Transverse colon (tissue), 4 donors: Measurements from ENCODE around the gene TMEM150B. TPM values are rescaled to one million over a fixed set of nuclear protein-coding genes. Genes with fewer than 3 reads are reported as not detected.

ENCODE experiments used
- DNase-seq: peaks from one replicate; pipeline ENCODE4 v3.0.0-alpha.2; 2019
- H3K27ac ChIP-seq, 4 donors: fragments of 200-600 bp; sonication (generic); 2 replicates each; pipeline ENCODE4 v1.5.1; 2016 to 2018; ENCODE audit warnings: inconsistent platforms in 4 of 4
- H3K27me3 ChIP-seq: fragments of 200-600 bp; sonication (generic); 2 replicates; pipeline ENCODE4 v1.5.1; 2017; ENCODE audit warnings: inconsistent platforms
- H3K36me3 ChIP-seq, 4 donors: fragments of 200-600 bp; sonication (generic); 2 replicates each; pipeline ENCODE4 v1.5.1; 2017 to 2019; ENCODE audit warnings: inconsistent platforms in 4 of 4
- H3K4me1 ChIP-seq, 4 donors: fragments of 200-600 bp; sonication (generic); 2 replicates each; pipeline ENCODE4 v1.5.1; 2017 to 2020; ENCODE audit warnings: inconsistent platforms in 4 of 4
- H3K4me3 ChIP-seq, 4 donors: fragments of 200-600 bp; sonication (generic); 1 replicate in 1 of 4; 2 replicates in 3 of 4; pipeline versions ENCODE4 v1.5.1 to v1.6.1; 2017 to 2019; ENCODE audit warnings: inconsistent platforms in 4 of 4
- H3K9me3 ChIP-seq, 2 donors: fragments of 200-600 bp; sonication (generic); 2 replicates each; pipeline ENCODE4 v1.5.1; 2017 to 2019; ENCODE audit warnings: inconsistent platforms in 2 of 2
- CTCF ChIP-seq, 5 experiments: fragments of 200-600 bp in 3 of 5; fragments of 450-650 bp in 2 of 5; sonication (generic) in 3 of 5; IDR thresholded peaks; 1 replicate in 2 of 5; 2 replicates in 3 of 5; pipeline ENCODE4 v1.5.1; 2016 to 2017; ENCODE audit warnings: antibody characterized with exemption in 5 of 5, inconsistent platforms in 3 of 5, mild to moderate bottlenecking in 2 of 5, moderate library complexity in 1 of 5
- EP300 ChIP-seq: sonication (generic); formaldehyde crosslinking; IDR thresholded peaks from one replicate; pipeline ENCODE4 v1.6.1; 2017; ENCODE audit warnings: antibody characterized with exemption, low read depth
- POLR2A ChIP-seq: fragments of 450-650 bp; IDR thresholded peaks from one replicate; pipeline ENCODE4 v1.6.1; 2016; ENCODE audit warnings: antibody characterized with exemption, mild to moderate bottlenecking, moderate library complexity
- POLR2AphosphoS5 ChIP-seq, 3 donors: sonication (generic); formaldehyde crosslinking; IDR thresholded peaks; one replicate each; pipeline ENCODE4 v1.6.1; 2016; ENCODE audit warnings: antibody characterized with exemption in 3 of 3
- WGBS, 2 donors: methylation state at CpG; one replicate each; pipeline ENCODE4 v1.1.5; 2018; ENCODE audit warnings: low coverage in 1 of 2; 5-methylcytosine and 5-hydroxymethylcytosine counted together
- in situ Hi-C, 4 donors: fragments of 200-750 bp; cut with MboI; loops; one replicate each; pipeline versions ENCODE4 v1.15.0 to v1.15.1; 2017; ENCODE audit warnings: low sequenced_read_pairs in 3 of 4, low pct_ligation_motif_present in 1 of 4, low pct_unique_long_range_greater_than_20kb in 1 of 4
- intact Hi-C: fragments of 100-400 bp; cut with DNase I; formaldehyde crosslinking; loops from one replicate; pipeline ENCODE4 v1.15.1; 2023; ENCODE audit warnings: low total_unique reads
- total RNA-seq, 4 donors: library from RNA; depleted of rRNA; stranded (reverse); fragments of >200 nt; gene quantifications; one replicate each; pipeline ENCODE4 v1.1.0, GENCODE V29; 2016

The TMEM150B gene
- total RNA-seq, 4 donors from 2014 or later, result 26.5 to 135 (median 57.4) TPM

GRCh38 chr19:55284405-55285058 is 40.6 kb downstream of the TMEM150B start:
- intact Hi-C loops (loop anchor here (5.0 kb wide), 1 partner anchor 1052 kb away; no protein-coding TSS in a partner anchor), in situ Hi-C loops (loop anchor here in 3 of 4 donors (25.0 kb wide), 2 partner anchors 103 to 128 kb away; partner anchors contain the start of genes UBE2S (in 2 of the 3), RPL28 (in 1 of the 3), TMEM190 (in 1 of the 3) and TMEM238 (in 1 of the 3))
- no peak for TF ChIP-seq EP300
- TF ChIP-seq POLR2A, result no peak
- TF ChIP-seq POLR2AphosphoS5 (IDR thresholded peaks at IDR 0.05), result no peak
- TF ChIP-seq CTCF (IDR thresholded peaks at IDR 0.05), result no peak
- Histone ChIP-seq H3K27ac (peak overlapping the region; percentile 68 to 91 (median 84)), H3K9me3 (no peaks in the 10 kb centered on the region), H3K4me1 (peaks cover 5 to 23% (median 9%) of the 10 kb centered on the region in 4 donors), H3K4me3 (peak overlapping the region; percentile 45 to 58 (median 50)), H3K27me3 (peaks cover 19% of the 10 kb centered on the region), H3K36me3 (no peaks in the 10 kb centered on the region)
- 67% methylated on average over 1 of the region's 16 CpGs; no CpG with 5 or more reads in 1 of the 2 donors for WGBS, 2 donors
- no peak for DNase-seq

GRCh38 chr19:55283548-55284377 is 41.4 kb downstream of the TMEM150B start, which contains the start of gene BRSK1:
Gene BRSK1, plus strand, starts transcription at chr19:55283997. Its CDS starts 446 bp downstream, at chr19:55284443.
- Histone ChIP-seq H3K27ac (peak within 1 kb of the TSS; percentile 68 to 91 (median 84)), H3K9me3 (no peaks in the 10 kb centered on the region), H3K36me3 (no peaks in the 10 kb centered on the region), H3K4me3 (peak within 1 kb of the TSS; percentile 45 to 58 (median 50)), H3K4me1 (peaks cover 12 to 30% (median 16%) of the 10 kb centered on the region in 4 donors), H3K27me3 (peaks cover 19% of the 10 kb centered on the region)
- TF ChIP-seq CTCF (IDR thresholded peaks at IDR 0.05), result no peak
- TF ChIP-seq POLR2A, result no peak
- TF ChIP-seq POLR2AphosphoS5 (IDR thresholded peaks at IDR 0.05), result no peak
- TF ChIP-seq EP300, result no peak
- 21% methylated on average over 5 to 9 of the region's 44 CpGs for WGBS, 2 donors
- peak; percentile 60 for DNase-seq
- in situ Hi-C loops, result loop anchor here in 3 of 4 donors (25.0 kb wide), 2 partner anchors 104 to 129 kb away; partner anchors contain the start of genes UBE2S (in 2 of the 3), RPL28 (in 1 of the 3), TMEM190 (in 1 of the 3) and TMEM238 (in 1 of the 3)
- intact Hi-C loops, result no loop called here

GRCh38 chr19:55279770-55280643 is 45.1 kb downstream of the TMEM150B start, which contains the start of gene HSPBP1:
Gene HSPBP1, minus strand, starts transcription at chr19:55280110. Its CDS starts 502 bp downstream, at chr19:55279608.
- TF ChIP-seq POLR2A, result peak; percentile 38
- peak; percentile 27 to 69 (median 62) for TF ChIP-seq POLR2AphosphoS5 (IDR thresholded peaks at IDR 0.05)
- no peak for TF ChIP-seq EP300
- in situ Hi-C loops, result loop anchor here in 3 of 4 donors (25.0 kb wide), 2 partner anchors 107 to 132 kb away; partner anchors contain the start of genes UBE2S (in 2 of the 3), RPL28 (in 1 of the 3), TMEM190 (in 1 of the 3) and TMEM238 (in 1 of the 3)
- DNase-seq, result peak; percentile 98
- intact Hi-C loops, result no loop called here
- H3K4me3 ChIP-seq, result peak within 1 kb of the TSS; percentile 58 to 80 (median 63)
- peaks cover 12 to 39% (median 16%) of the 10 kb centered on the region in 4 donors for H3K4me1 ChIP-seq
- H3K36me3 ChIP-seq, result no peaks in the 10 kb centered on the region
- 5 to 18% methylated on average over 10 to 52 of the region's 52 CpGs for WGBS, 2 donors
- peak within 1 kb of the TSS; percentile 79 to 87 (median 84) for H3K27ac ChIP-seq
- peaks cover 18% of the 10 kb centered on the region for H3K27me3 ChIP-seq
- H3K9me3 ChIP-seq, result no peaks in the 10 kb centered on the region

GRCh38 chr19:55279340-55279739 is 45.8 kb downstream of the TMEM150B start:
- DNase-seq, result no peak
- Histone ChIP-seq H3K9me3 (no peaks in the 10 kb centered on the region), H3K27me3 (peaks cover 11% of the 10 kb centered on the region), H3K4me1 (peaks cover 12 to 32% (median 16%) of the 10 kb centered on the region in 4 donors), H3K36me3 (no peaks in the 10 kb centered on the region), H3K4me3 (peak overlapping the region; percentile 58 to 80 (median 63)), H3K27ac (peak overlapping the region; percentile 79 to 87 (median 84))
- 8% methylated on average over 21 of the region's 23 CpGs; no CpG with 5 or more reads in 1 of the 2 donors for WGBS, 2 donors
- in situ Hi-C loops, result loop anchor here in 3 of 4 donors (25.0 kb wide), 2 partner anchors 108 to 133 kb away; partner anchors contain the start of genes UBE2S (in 2 of the 3), RPL28 (in 1 of the 3), TMEM190 (in 1 of the 3) and TMEM238 (in 1 of the 3)
- intact Hi-C loops, result no loop called here
- TF ChIP-seq POLR2AphosphoS5 (IDR thresholded peaks at IDR 0.05) (no peak), CTCF (IDR thresholded peaks at IDR 0.05) (no peak), POLR2A (no peak), EP300 (no peak)
